ENCODE measurements around the gene THOC1. TPM values are rescaled to one million over a fixed set of nuclear protein-coding genes. Genes with fewer than 3 reads are reported as not detected.

THOC1 gene
- polyA plus RNA-seq, 3 donors, result 7.8 to 18.3 (median 8.9) TPM

DNA sequence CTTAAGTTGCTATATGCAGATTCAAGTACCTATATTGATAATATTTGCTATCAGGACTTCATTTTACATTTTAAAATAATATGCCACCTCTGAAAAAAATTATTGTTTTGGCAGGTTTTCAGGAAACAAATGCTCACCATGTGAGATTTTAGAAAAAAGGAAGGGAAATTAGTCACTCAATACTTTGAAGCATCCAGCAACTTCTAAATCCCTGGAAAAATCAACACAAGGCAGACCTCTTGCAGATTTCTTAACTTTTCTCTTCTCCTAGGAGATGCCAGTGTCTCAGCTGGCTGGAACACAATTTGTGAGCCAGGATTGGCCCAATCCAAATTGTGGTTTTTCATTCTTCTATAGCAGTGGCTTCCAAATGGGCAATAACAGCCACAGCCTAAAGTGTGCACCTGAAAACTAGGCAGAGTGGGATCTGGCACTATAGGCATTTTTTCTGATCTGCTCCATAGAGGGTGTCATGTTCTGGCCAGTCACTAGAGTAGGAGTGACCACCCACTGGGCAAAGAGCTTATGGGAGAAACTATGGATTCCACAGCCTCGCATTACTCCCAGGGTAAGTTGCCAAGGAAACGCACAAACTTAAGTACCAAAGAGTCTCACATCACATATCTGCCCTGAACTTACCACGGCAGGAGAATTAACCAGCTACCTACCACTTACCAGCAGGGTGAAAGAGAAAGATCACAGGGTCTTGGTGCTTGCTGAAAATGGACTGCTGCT, 28.1 kb upstream of the THOC1 start:
- no peak overlapping the region for H2AFZ ChIP-seq (ENCODE audit: insufficient read depth, low read depth, low read length, poor library complexity, severe bottlenecking)
- 86% methylated on average over 1 of the region's 3 CpGs for WGBS (ENCODE audit: insufficient coverage)
- Mint-ChIP-seq H3K4me1 (peaks cover 5% of the 10 kb centered on the region), H3K9me3 (peaks cover 0 to 4% (median 0%) of the 10 kb centered on the region in 7 donors), H3K4me3 (no peak overlapping the region), H3K36me3 (no peaks in the 10 kb centered on the region), H3K27me3 (ENCODE audit: low read depth in 3 of 3) (peaks cover 0 to 1% (median 0%) of the 10 kb centered on the region in 3 donors), H3K27ac (peak overlapping the region in 1 of 7 donors; percentile 38)
- no peaks in the 10 kb centered on the region for H3K4me1 ChIP-seq (ENCODE audit: control insufficient read depth in 1 of 2, insufficient read depth in 2 of 2, low read length in 2 of 2)
- no peak overlapping the region for H3K4me2 ChIP-seq (replicated peaks; ENCODE audit: extremely low read depth, low read length, poor library complexity, severe bottlenecking)
- H3K9ac ChIP-seq (ENCODE audit: insufficient read depth, low read length, poor library complexity, severe bottlenecking), result no peak overlapping the region
- no peaks in the 10 kb centered on the region for H3K27me3 ChIP-seq (ENCODE audit: control insufficient read depth in 2 of 2, insufficient read depth in 2 of 2, low read length in 2 of 2)
- H3K4me3 ChIP-seq (replicated peaks in 1 of 3; ENCODE audit: low read depth in 2 of 3, low read length in 3 of 3), result no peak overlapping the region
- H3K9me3 ChIP-seq (replicated peaks in 1 of 2; ENCODE audit: control insufficient read depth in 1 of 2, insufficient read depth in 1 of 2, low read length in 2 of 2), result no peaks in the 10 kb centered on the region
- no peaks in the 10 kb centered on the region for H3K36me3 ChIP-seq (replicated peaks in 1 of 2; ENCODE audit: control insufficient read depth in 1 of 2, insufficient read depth in 2 of 2, low read length in 2 of 2)
- DNase-seq, result no peak
- no peaks in the 10 kb centered on the region for H3K79me2 ChIP-seq (ENCODE audit: insufficient read depth, low read length)
- no peaks in the 10 kb centered on the region for H4K20me1 ChIP-seq (ENCODE audit: insufficient read depth, low read length)
- TF ChIP-seq CTCF (IDR thresholded peaks at IDR 0.05), result no peak
- no peak overlapping the region for H3K27ac ChIP-seq (ENCODE audit: low read depth in 1 of 2, low read length in 2 of 2)
- intact Hi-C loops (cut with micrococcal nuclease), result no loop called here

DNA sequence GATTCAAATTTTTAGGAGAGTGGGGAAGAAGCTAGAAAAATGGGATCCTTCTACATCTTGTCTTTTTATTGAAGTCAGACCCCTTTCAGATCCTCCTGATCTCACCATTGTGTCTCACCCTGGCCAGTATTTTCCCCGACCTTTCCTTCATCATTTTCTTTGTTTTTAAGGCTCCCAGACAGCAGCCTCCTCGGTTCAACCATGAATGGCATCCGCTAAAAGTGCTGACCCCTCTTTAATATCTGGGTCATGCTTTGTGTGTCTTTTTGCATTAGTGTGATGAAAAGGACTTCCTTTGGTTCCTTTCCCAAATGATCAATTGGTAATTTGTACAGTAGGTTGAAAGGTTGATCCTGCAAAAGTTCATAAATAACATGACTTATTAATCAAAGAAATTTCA, 26.7 kb upstream of the THOC1 start:
- H3K9me3 ChIP-seq (replicated peaks in 1 of 2; ENCODE audit: control insufficient read depth in 1 of 2, insufficient read depth in 1 of 2, low read length in 2 of 2), result no peaks in the 10 kb centered on the region
- H3K4me3 ChIP-seq (replicated peaks in 1 of 3; ENCODE audit: low read depth in 2 of 3, low read length in 3 of 3), result no peak overlapping the region
- Mint-ChIP-seq H3K27me3 (ENCODE audit: low read depth in 3 of 3) (peaks cover 0 to 2% (median 1%) of the 10 kb centered on the region in 3 donors), H3K9me3 (peaks cover 0 to 6% (median 3%) of the 10 kb centered on the region in 7 donors), H3K36me3 (no peaks in the 10 kb centered on the region), H3K27ac (no peak overlapping the region), H3K4me3 (no peak overlapping the region), H3K4me1 (peaks cover 5% of the 10 kb centered on the region)
- no peak for DNase-seq
- no peak for TF ChIP-seq CTCF (IDR thresholded peaks at IDR 0.05)
- H4K20me1 ChIP-seq (ENCODE audit: insufficient read depth, low read length), result no peaks in the 10 kb centered on the region
- H3K36me3 ChIP-seq (replicated peaks in 1 of 2; ENCODE audit: control insufficient read depth in 1 of 2, insufficient read depth in 2 of 2, low read length in 2 of 2), result no peaks in the 10 kb centered on the region
- no peaks in the 10 kb centered on the region for H3K4me1 ChIP-seq (ENCODE audit: control insufficient read depth in 1 of 2, insufficient read depth in 2 of 2, low read length in 2 of 2)
- no peaks in the 10 kb centered on the region for H3K27me3 ChIP-seq (ENCODE audit: control insufficient read depth in 2 of 2, insufficient read depth in 2 of 2, low read length in 2 of 2)
- H2AFZ ChIP-seq (ENCODE audit: insufficient read depth, low read depth, low read length, poor library complexity, severe bottlenecking), result no peak overlapping the region
- intact Hi-C loops (cut with micrococcal nuclease), result no loop called here
- H3K9ac ChIP-seq (ENCODE audit: insufficient read depth, low read length, poor library complexity, severe bottlenecking), result no peak overlapping the region
- H3K27ac ChIP-seq (ENCODE audit: low read depth in 1 of 2, low read length in 2 of 2), result no peak overlapping the region
- H3K79me2 ChIP-seq (ENCODE audit: insufficient read depth, low read length), result no peaks in the 10 kb centered on the region
- H3K4me2 ChIP-seq (replicated peaks; ENCODE audit: extremely low read depth, low read length, poor library complexity, severe bottlenecking), result no peak overlapping the region
- no CpG with 5 or more reads among the region's 3 CpGs for WGBS (ENCODE audit: insufficient coverage)
